Heart left ventricle (tissue), 13 donors: ENCODE data around the gene C10orf88.

Experiments used
- CTCF ChIP-seq, 12 donors: fragments of 200-600 bp; sonication (generic) in 4 of 12; IDR thresholded peaks; one replicate each; pipeline versions ENCODE4 v1.5.0 to v1.8.0; 2018 to 2022; ENCODE audit warnings: antibody characterized with exemption in 12 of 12, mild to moderate bottlenecking in 5 of 12
- POLR2A ChIP-seq, 2 donors: fragments of 450-650 bp; IDR thresholded peaks; one replicate each; pipeline ENCODE4 v1.6.1; 2017; ENCODE audit warnings: antibody characterized with exemption in 2 of 2, mild to moderate bottlenecking in 2 of 2, moderate library complexity in 2 of 2
- donor health status: ischemic (EF 13 %, LVEDD 7.1; RV severe dilation, severe dysfunction).
- donor health status: DM: no; HTN: yes; CAD: no.
- donor health status: DM: no; HTN: no; CAD: no.
- donor health status: ischemic (EF 25% LVEDD 6.9; RV normal size, moderate dysfunction).
- donor health status: ischemic (EF 25% LVEDD 5.7; RV mildly dilated, moderate dysfunction).
- donor health status: ischemic (EF 35%, LVEDD 5.7; RV mildly dilated, moderate dysfunction).
- donor health status: nonischemic (EF 11% LVEDD 7.7; RV severe dilation, severe dysfunction).
- donor health status: DM: yes; HTN: yes; CAD: no.
- donor health status: PGD.
- donor health status: ischemic (EF 29% LVEDD 5.4; RV normal size, mild dysfunction).
- donor health status: nonischemic (EF 23%, LVEDD 6.1; RV moderate dilation, normal function).

- TF ChIP-seq CTCF (IDR thresholded peaks at IDR 0.05): no peak
- TF ChIP-seq POLR2A (IDR thresholded peaks at IDR 0.05): no peak
These were observed 45.3 kb upstream of the C10orf88 start for GRCh38 chr10:122999347-122999746.
